Measurements from ENCODE around the gene PSKH1. TPM values are rescaled to one million over a fixed set of nuclear protein-coding genes. Genes with fewer than 3 reads are reported as not detected.

Gene PSKH1
- total and polyA plus RNA-seq, 2 donors from 2014 or later = 23.6 to 33.2 TPM

DNA sequence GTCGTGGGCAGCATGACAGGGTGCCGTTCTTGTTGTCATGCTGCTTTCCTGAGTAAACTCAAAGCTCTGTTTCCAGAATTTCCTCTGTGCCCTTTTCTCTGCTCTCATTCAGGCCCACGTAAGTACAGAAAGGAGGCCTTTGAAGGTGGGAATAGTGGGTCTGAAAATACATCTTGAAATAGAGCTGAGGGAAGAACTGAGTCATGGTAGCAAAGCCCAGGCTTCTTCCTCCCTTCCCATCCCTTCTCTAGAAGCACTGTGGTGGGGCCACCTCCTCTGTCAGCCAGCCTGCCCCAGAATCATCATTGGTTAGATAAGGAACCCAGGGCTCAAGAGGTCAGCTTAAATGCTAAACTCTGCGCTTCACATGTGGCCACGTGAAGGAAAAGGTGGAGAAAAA, 29.2 kb downstream of the PSKH1 start:
- intact Hi-C loops (cut with DNase I) = loop anchor here (10.0 kb wide), 2 partner anchors 107 to 247 kb away; no protein-coding TSS in a partner anchor
- Histone ChIP-seq H3K9me3 (ENCODE audit: control insufficient read depth in 2 of 3, insufficient read depth in 1 of 3, low read length in 3 of 3) (no peaks in the 10 kb centered on the region), H3K4me3 (ENCODE audit: low read length in 3 of 3) (no peak overlapping the region), H3K27me3 (ENCODE audit: control insufficient read depth, insufficient read depth, low read length) (no peaks in the 10 kb centered on the region), H3K36me3 (ENCODE audit: control insufficient read depth in 2 of 3, insufficient read depth in 3 of 3, low read length in 3 of 3) (peaks cover 0 to 14% (median 0%) of the 10 kb centered on the region in 3 donors), H3K27ac (ENCODE audit: low read depth in 2 of 2, low read length in 2 of 2) (no peak overlapping the region), H3K9ac (ENCODE audit: low read length in 3 of 3) (no peak overlapping the region), H3K4me1 (ENCODE audit: control insufficient read depth in 2 of 3, insufficient read depth in 2 of 3, low read depth in 1 of 3, low read length in 3 of 3) (peaks cover 0 to 13% (median 4%) of the 10 kb centered on the region in 3 donors)
- FAIRE-seq (no peak), DNase-seq (no peak)
- TF ChIP-seq, protein P1, sequence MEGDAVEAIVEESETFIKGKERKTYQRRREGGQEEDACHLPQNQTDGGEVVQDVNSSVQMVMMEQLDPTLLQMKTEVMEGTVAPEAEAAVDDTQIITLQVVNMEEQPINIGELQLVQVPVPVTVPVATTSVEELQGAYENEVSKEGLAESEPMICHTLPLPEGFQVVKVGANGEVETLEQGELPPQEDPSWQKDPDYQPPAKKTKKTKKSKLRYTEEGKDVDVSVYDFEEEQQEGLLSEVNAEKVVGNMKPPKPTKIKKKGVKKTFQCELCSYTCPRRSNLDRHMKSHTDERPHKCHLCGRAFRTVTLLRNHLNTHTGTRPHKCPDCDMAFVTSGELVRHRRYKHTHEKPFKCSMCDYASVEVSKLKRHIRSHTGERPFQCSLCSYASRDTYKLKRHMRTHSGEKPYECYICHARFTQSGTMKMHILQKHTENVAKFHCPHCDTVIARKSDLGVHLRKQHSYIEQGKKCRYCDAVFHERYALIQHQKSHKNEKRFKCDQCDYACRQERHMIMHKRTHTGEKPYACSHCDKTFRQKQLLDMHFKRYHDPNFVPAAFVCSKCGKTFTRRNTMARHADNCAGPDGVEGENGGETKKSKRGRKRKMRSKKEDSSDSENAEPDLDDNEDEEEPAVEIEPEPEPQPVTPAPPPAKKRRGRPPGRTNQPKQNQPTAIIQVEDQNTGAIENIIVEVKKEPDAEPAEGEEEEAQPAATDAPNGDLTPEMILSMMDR (IDR thresholded peaks at IDR 0.05; ENCODE audit: borderline replicate concordance, extremely low read depth, insufficient read depth) = no peak

DNA sequence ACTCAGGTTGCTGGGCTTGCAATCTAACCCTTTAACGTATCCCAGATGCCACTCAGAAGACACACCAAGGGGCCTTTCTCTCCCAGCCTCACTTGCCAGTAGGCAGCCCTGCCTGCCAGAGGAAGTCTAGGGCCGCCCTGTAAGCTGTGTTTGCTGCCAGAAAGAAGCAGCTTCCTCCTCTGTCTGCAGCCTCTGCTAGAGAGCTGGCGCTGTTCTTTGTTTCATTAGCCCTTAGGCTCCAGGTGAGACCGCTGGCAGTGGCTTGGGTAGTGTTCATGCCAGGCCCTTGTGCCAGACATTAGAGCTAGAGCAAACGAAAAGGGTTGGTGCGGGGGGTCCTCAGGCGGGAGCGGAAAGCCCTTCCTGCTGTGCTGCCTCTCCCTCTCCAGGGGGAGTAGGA, 29.7 kb downstream of the PSKH1 start:
- Histone ChIP-seq H3K36me3 (ENCODE audit: control insufficient read depth in 2 of 3, insufficient read depth in 3 of 3, low read length in 3 of 3) (peaks cover 0 to 13% (median 0%) of the 10 kb centered on the region in 3 donors), H3K27me3 (ENCODE audit: control insufficient read depth, insufficient read depth, low read length) (no peaks in the 10 kb centered on the region), H3K4me1 (ENCODE audit: control insufficient read depth in 2 of 3, insufficient read depth in 2 of 3, low read depth in 1 of 3, low read length in 3 of 3) (peaks cover 0 to 9% (median 0%) of the 10 kb centered on the region in 3 donors), H3K4me3 (ENCODE audit: low read length in 3 of 3) (no peak overlapping the region), H3K9me3 (ENCODE audit: control insufficient read depth in 2 of 3, insufficient read depth in 1 of 3, low read length in 3 of 3) (no peaks in the 10 kb centered on the region), H3K9ac (ENCODE audit: low read length in 3 of 3) (no peak overlapping the region), H3K27ac (ENCODE audit: low read depth in 2 of 2, low read length in 2 of 2) (no peak overlapping the region)
- FAIRE-seq (no peak), DNase-seq (no peak)
- intact Hi-C loops (cut with DNase I) = loop anchor here (10.0 kb wide), 2 partner anchors 108 to 248 kb away; no protein-coding TSS in a partner anchor
- TF ChIP-seq, protein P1 (IDR thresholded peaks at IDR 0.05; ENCODE audit: borderline replicate concordance, extremely low read depth, insufficient read depth) = no peak

DNA sequence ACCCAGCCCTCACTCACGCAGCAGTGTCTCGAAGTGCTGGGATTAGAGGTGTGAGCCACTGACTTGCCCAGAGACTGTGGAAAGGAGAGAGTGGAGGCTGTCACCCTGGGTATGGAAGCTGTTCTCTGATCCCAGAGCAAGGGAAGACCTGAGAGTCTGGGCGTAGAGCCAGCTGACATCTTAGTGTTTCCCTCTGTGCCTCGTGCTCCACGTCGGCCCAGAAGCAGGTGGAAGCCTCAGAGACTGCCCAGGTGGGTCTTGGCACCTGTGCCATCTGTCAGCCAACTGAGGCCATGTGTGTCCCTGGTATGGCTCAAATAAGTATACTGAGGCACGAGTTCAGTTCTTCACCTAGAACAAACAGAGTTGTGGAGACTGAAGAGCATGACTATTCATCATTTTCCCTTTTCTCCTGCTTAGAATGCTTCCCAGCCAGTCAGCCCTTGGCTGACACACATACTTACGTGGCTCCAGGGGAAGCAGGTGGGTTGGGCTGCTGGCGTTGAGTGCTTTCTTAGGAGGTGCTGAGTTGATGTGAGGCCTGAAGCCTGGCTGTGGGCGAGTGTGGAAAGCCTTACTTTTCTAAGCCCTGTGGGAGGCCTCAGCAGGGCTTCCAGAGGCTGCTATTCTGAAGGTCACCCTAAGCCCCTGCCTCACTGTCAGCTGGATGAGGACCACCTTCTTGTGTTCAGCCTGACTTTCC, 30.5 kb downstream of the PSKH1 start:
- no peaks in the 10 kb centered on the region for H3K9me3 ChIP-seq (ENCODE audit: control insufficient read depth in 2 of 3, insufficient read depth in 1 of 3, low read length in 3 of 3)
- H3K9ac ChIP-seq (ENCODE audit: low read length in 3 of 3) = no peak overlapping the region
- no peaks in the 10 kb centered on the region for H3K27me3 ChIP-seq (ENCODE audit: control insufficient read depth, insufficient read depth, low read length)
- no peak overlapping the region for H3K4me3 ChIP-seq (ENCODE audit: low read length in 3 of 3)
- peaks cover 0 to 6% (median 0%) of the 10 kb centered on the region in 3 donors for H3K4me1 ChIP-seq (ENCODE audit: control insufficient read depth in 2 of 3, insufficient read depth in 2 of 3, low read depth in 1 of 3, low read length in 3 of 3)
- TF ChIP-seq, protein P1 (IDR thresholded peaks at IDR 0.05; ENCODE audit: borderline replicate concordance, extremely low read depth, insufficient read depth) = no peak
- DNase-seq (no peak), FAIRE-seq (no peak)
- no peak overlapping the region for H3K27ac ChIP-seq (ENCODE audit: low read depth in 2 of 2, low read length in 2 of 2)
- peaks cover 0 to 10% (median under 1%) of the 10 kb centered on the region in 3 donors for H3K36me3 ChIP-seq (ENCODE audit: control insufficient read depth in 2 of 3, insufficient read depth in 3 of 3, low read length in 3 of 3)
- intact Hi-C loops (cut with DNase I) = loop anchor here (10.0 kb wide), 2 partner anchors 109 to 249 kb away; no protein-coding TSS in a partner anchor
